Tibial nerve (tissue), 4 donors: ENCODE measurements around the gene ADAMTS12. TPM values are rescaled to one million over a fixed set of nuclear protein-coding genes. Genes with fewer than 3 reads are reported as not detected.

ENCODE experiments used
- DNase-seq, 2 donors: peaks; one replicate each; pipeline ENCODE4 v3.0.0-alpha.2; 2019; ENCODE audit warnings: low spot score in 2 of 2
- H3K27ac ChIP-seq, 4 donors: fragments of 200-600 bp; sonication (generic) in 3 of 4; one replicate each; pipeline ENCODE4 v1.5.1; 2017 to 2019; ENCODE audit warnings: mild to moderate bottlenecking in 1 of 4
- H3K27me3 ChIP-seq, 2 donors: fragments of 200-600 bp; sonication (generic) in 1 of 2; one replicate each; pipeline versions ENCODE4 v1.5.1 to v1.6.0; 2017 to 2019
- H3K36me3 ChIP-seq, 3 donors: fragments of 200-600 bp; sonication (generic); one replicate each; pipeline ENCODE4 v1.5.1; 2018 to 2019
- H3K4me1 ChIP-seq, 4 donors: fragments of 200-600 bp; sonication (generic) in 3 of 4; one replicate each; pipeline ENCODE4 v1.5.1; 2017 to 2019
- H3K4me3 ChIP-seq, 4 donors: fragments of 200-600 bp; sonication (generic) in 3 of 4; one replicate each; pipeline ENCODE4 v1.5.1; 2017 to 2019; ENCODE audit warnings: mild to moderate bottlenecking in 1 of 4, moderate library complexity in 1 of 4
- H3K9me3 ChIP-seq, 4 donors: fragments of 200-600 bp; sonication (generic) in 3 of 4; one replicate each; pipeline ENCODE4 v1.5.1; 2017 to 2019
- CTCF ChIP-seq, 5 experiments: fragments of 200-600 bp in 3 of 5; fragments of 450-650 bp in 2 of 5; sonication (generic) in 3 of 5; IDR thresholded peaks; one replicate each; pipeline ENCODE4 v1.5.1; 2016 to 2019; ENCODE audit warnings: antibody characterized with exemption in 5 of 5, mild to moderate bottlenecking in 3 of 5, moderate library complexity in 2 of 5
- EP300 ChIP-seq, 2 donors: sonication (generic); formaldehyde crosslinking; IDR thresholded peaks; one replicate each; pipeline ENCODE4 v1.6.1; 2017; ENCODE audit warnings: antibody characterized with exemption in 2 of 2, mild to moderate bottlenecking in 1 of 2
- POLR2A ChIP-seq, 2 donors: fragments of 450-650 bp; IDR thresholded peaks; one replicate each; pipeline ENCODE4 v1.6.1; 2017; ENCODE audit warnings: antibody characterized with exemption in 2 of 2, mild to moderate bottlenecking in 2 of 2, moderate library complexity in 2 of 2
- WGBS, 2 donors: methylation state at CpG; one replicate each; pipeline ENCODE4 v1.1.5; 2018; 5-methylcytosine and 5-hydroxymethylcytosine counted together
- total RNA-seq, 4 donors: library from RNA; depleted of rRNA; stranded (reverse); fragments of >200 nt; gene quantifications; one replicate each; pipeline ENCODE4 v1.1.0, GENCODE V29; 2016

Gene ADAMTS12
- total RNA-seq, 4 donors from 2014 or later: 7.1 to 10.4 (median 9.7) TPM

GRCh38 chr5:33846851-33847250 lies 44.9 kb downstream of the ADAMTS12 start:
- Histone ChIP-seq H3K4me1 (peaks cover 0 to 7% (median 0%) of the 10 kb centered on the region in 4 donors), H3K27me3 (no peaks in the 10 kb centered on the region), H3K4me3 (no peak overlapping the region), H3K9me3 (no peaks in the 10 kb centered on the region), H3K36me3 (no peaks in the 10 kb centered on the region), H3K27ac (no peak overlapping the region)
- DNase-seq: no peak
- no peak for TF ChIP-seq EP300 (IDR thresholded peaks at IDR 0.05)
- no peak for TF ChIP-seq CTCF (IDR thresholded peaks at IDR 0.05)
- TF ChIP-seq POLR2A (IDR thresholded peaks at IDR 0.05): no peak
- 77 to 81% methylated on average over 2 of the region's 2 CpGs for WGBS, 2 donors

DNA sequence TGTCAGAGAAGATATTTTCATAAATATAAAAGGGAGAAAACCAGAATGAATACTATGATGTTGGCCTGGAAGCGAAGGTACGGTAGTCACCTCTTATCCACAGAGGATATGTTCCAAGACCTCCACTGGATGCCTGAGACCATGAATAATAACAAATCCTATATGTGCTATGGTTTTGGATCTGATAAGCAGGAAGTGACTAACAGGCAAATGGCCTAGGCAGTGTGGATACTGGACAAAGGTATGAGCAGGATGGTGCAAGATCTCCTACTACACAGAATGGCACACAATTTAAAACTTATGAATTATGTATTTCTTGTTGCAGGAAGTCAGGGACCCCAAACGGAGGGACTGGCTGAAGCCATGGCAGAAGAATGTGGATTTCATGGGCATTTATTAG lies 48.2 kb downstream of the ADAMTS12 start:
- no peaks in the 10 kb centered on the region for H3K36me3 ChIP-seq
- no peak overlapping the region for H3K4me3 ChIP-seq
- DNase-seq: no peak
- H3K27me3 ChIP-seq: no peaks in the 10 kb centered on the region
- no peaks in the 10 kb centered on the region for H3K4me1 ChIP-seq
- 89 to 94% methylated on average over 3 of the region's 3 CpGs for WGBS, 2 donors
- TF ChIP-seq POLR2A (IDR thresholded peaks at IDR 0.05) (no peak), EP300 (IDR thresholded peaks at IDR 0.05) (no peak), CTCF (IDR thresholded peaks at IDR 0.05) (no peak)
- H3K27ac ChIP-seq: no peak overlapping the region
- H3K9me3 ChIP-seq: no peaks in the 10 kb centered on the region

DNA sequence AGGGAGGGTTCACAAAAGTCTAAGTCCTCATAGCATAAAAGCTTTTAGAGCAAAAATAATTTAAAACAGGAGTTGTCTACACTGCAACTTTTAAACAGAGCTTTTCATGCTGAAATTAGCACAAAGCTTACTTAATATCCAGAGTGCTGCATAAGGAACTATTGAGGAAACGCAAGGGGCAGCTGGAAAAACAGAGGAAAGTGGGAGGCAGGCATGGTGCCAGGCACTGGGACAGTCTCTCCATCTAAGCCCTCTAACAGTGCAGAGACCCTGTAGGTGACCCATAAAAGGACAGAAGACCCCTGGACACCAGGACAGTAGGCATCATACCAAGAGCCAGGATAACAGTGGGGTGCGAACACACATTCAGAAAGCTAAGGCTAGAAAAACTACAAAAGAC lies 49.3 kb downstream of the ADAMTS12 start:
- H3K36me3 ChIP-seq: no peaks in the 10 kb centered on the region
- TF ChIP-seq EP300 (IDR thresholded peaks at IDR 0.05) (no peak), POLR2A (IDR thresholded peaks at IDR 0.05) (no peak), CTCF (IDR thresholded peaks at IDR 0.05) (no peak)
- DNase-seq: no peak
- H3K9me3 ChIP-seq: no peaks in the 10 kb centered on the region
- H3K27ac ChIP-seq: no peak overlapping the region
- H3K27me3 ChIP-seq: no peaks in the 10 kb centered on the region
- 75 to 76% methylated on average over 2 of the region's 2 CpGs for WGBS, 2 donors
- no peak overlapping the region for H3K4me3 ChIP-seq
- H3K4me1 ChIP-seq: no peaks in the 10 kb centered on the region

DNA sequence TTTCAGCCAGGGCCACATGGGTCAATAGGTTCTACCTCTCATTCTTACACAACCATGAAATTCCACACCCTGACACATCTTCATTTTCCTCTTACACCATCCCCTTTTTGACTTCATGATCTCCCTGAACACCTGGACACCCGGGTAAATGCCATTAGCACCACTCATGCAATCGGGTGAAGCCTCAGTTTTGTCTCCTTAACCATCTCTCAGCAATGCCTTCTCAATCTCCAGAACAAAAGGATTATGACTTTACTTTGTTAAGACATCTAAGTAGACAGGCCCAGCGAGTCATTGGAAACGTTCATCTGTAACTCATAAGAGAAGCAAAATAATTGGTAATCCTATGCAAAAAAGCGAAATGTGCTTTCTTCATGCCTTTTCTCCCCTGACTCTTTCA lies 49.9 kb downstream of the ADAMTS12 start:
- no peaks in the 10 kb centered on the region for H3K9me3 ChIP-seq
- 80 to 83% methylated on average over 5 of the region's 5 CpGs for WGBS, 2 donors
- no peak overlapping the region for H3K4me3 ChIP-seq
- TF ChIP-seq POLR2A (IDR thresholded peaks at IDR 0.05): no peak
- no peak for TF ChIP-seq CTCF (IDR thresholded peaks at IDR 0.05)
- no peaks in the 10 kb centered on the region for H3K27me3 ChIP-seq
- H3K36me3 ChIP-seq: no peaks in the 10 kb centered on the region
- H3K27ac ChIP-seq: no peak overlapping the region
- H3K4me1 ChIP-seq: no peaks in the 10 kb centered on the region
- DNase-seq: no peak

- no peaks in the 10 kb centered on the region for H3K36me3 ChIP-seq
- no peak for TF ChIP-seq CTCF (IDR thresholded peaks at IDR 0.05)
- no peak for TF ChIP-seq POLR2A (IDR thresholded peaks at IDR 0.05)
- no peak for TF ChIP-seq EP300 (IDR thresholded peaks at IDR 0.05)
- no peaks in the 10 kb centered on the region for H3K4me1 ChIP-seq
- no peak overlapping the region for H3K27ac ChIP-seq
- no peak for DNase-seq
- no peak overlapping the region for H3K4me3 ChIP-seq
- H3K9me3 ChIP-seq: no peaks in the 10 kb centered on the region
- no peaks in the 10 kb centered on the region for H3K27me3 ChIP-seq
These were observed 50.8 kb downstream of the ADAMTS12 start for GRCh38 chr5:33840927-33841547.
